Melanocyte of skin (primary cell): ENCODE data around the gene DMPK. TPM values are rescaled to one million over a fixed set of nuclear protein-coding genes. Genes with fewer than 3 reads are reported as not detected.

Source experiments
- total RNA-seq, 2 donors: library from RNA; depleted of rRNA; stranded (reverse); fragments of >200 nt; gene quantifications; 2 replicates each; pipeline ENCODE4 v1.2.3, GENCODE V29; 2012

DMPK gene
- 1 to 10 TPM; 8.3 to 8.9 TPM for total RNA-seq

GRCh38 chr19:45782162-45782691 lies at the start of gene DMPK:
Gene DMPK, minus strand, starts transcription at chr19:45782490. Its CDS starts 138 bp downstream, at chr19:45782352.

GRCh38 chr19:45814851-45815480 lies 32.7 kb upstream of the DMPK start, which contains the start of gene RSPH6A:
Gene RSPH6A, minus strand, starts transcription at chr19:45815308. Its CDS starts 132 bp downstream, at chr19:45815176.

GRCh38 chr19:45792470-45793177 lies 10.3 kb upstream of the DMPK start, which contains the start of gene DMWD:
Gene DMWD, minus strand, starts transcription at chr19:45792845. Its CDS starts 89 bp downstream, at chr19:45792756.

GRCh38 chr19:45768984-45769782 lies 13.1 kb downstream of the DMPK start, which contains the start of gene SIX5:
Gene SIX5, minus strand, starts transcription at chr19:45769252. Its CDS starts 408 bp downstream, at chr19:45768844.

GRCh38 chr19:45733160-45733810 lies 49.0 kb downstream of the DMPK start, which contains the start of gene MEIOSIN:
Gene MEIOSIN, plus strand, starts transcription at chr19:45733439. Its CDS starts 1,938 bp downstream, at chr19:45735377.

GRCh38 chr19:45730368-45731288 lies 51.7 kb downstream of the DMPK start, which contains the start of gene FBXO46:
Gene FBXO46, minus strand, starts transcription at chr19:45730896. Its CDS starts 17,401 bp downstream, at chr19:45713495.

Other genes with a start within 250 kb of the DMPK start
- 10 to 100 TPM in 1 of 2 donors, 1 to 10 TPM in 1; 9.7 to 11.0 TPM for gene OPA3, start 197.7 kb downstream of the DMPK start, total RNA-seq
- under 1 TPM in 1 of 2 donors, not detected in 1; under 0.01 TPM for gene GPR4, start 180.3 kb downstream of the DMPK start, total RNA-seq
- 10 to 100 TPM; 58.9 to 64.0 TPM for gene EML2, start 143.1 kb downstream of the DMPK start, total RNA-seq
- under 1 TPM in 1 of 2 donors, not detected in 1; under 0.01 TPM for gene GIPR, start 114.3 kb downstream of the DMPK start, total RNA-seq
- gene SNRPD2, start 90.5 kb downstream of the DMPK start, total RNA-seq, result 100 to 1,000 TPM; 193 to 358 TPM
- gene QPCTL, start 89.8 kb downstream of the DMPK start, total RNA-seq, result 10 to 100 TPM; 45.6 to 52.3 TPM
- gene FBXO46, start 51.6 kb downstream of the DMPK start, total RNA-seq, result 1 to 10 TPM; 5.9 to 7.7 TPM
- not detected for gene MEIOSIN, start 49.1 kb downstream of the DMPK start, total RNA-seq
- gene SIX5, start 13.2 kb downstream of the DMPK start, total RNA-seq, result 1 to 10 TPM; 5.5 to 6.0 TPM
- gene DMWD, start 10.4 kb upstream of the DMPK start, total RNA-seq, result 10 to 100 TPM; 30.6 to 37.6 TPM
- under 1 TPM in 1 of 2 donors, not detected in 1; 0.34 TPM for gene RSPH6A, start 32.8 kb upstream of the DMPK start, total RNA-seq
- 10 to 100 TPM; 39.6 to 44.0 TPM for gene SYMPK, start 80.7 kb upstream of the DMPK start, total RNA-seq
- not detected for gene FOXA3, start 81.8 kb upstream of the DMPK start, total RNA-seq
- 10 to 100 TPM; 23.6 to 31.0 TPM for gene IRF2BP1, start 103.7 kb upstream of the DMPK start, total RNA-seq
- gene MYPOP, start 120.1 kb upstream of the DMPK start, total RNA-seq, result 1 to 10 TPM; 1.3 to 2.1 TPM
- gene NANOS2, start 132.3 kb upstream of the DMPK start, total RNA-seq, result not detected
- not detected for gene NOVA2, start 191.4 kb upstream of the DMPK start, total RNA-seq
- gene CCDC61, start 213.0 kb upstream of the DMPK start, total RNA-seq, result 1 to 10 TPM; 6.3 to 6.9 TPM
- gene PGLYRP1, start 240.6 kb upstream of the DMPK start, total RNA-seq, result not detected